Common myeloid progenitor, CD34-positive (primary cell): ENCODE measurements around the gene SIGLEC10.
"Not testable (repeated sequence)": the region's sequence is repeated elsewhere in the genome, so short reads cannot be mapped to it uniquely, and the experiment has no call there.

Experiments used
- CTCF ChIA-PET: fragments of 350-600 bp; sonication (Branson Sonifier 250); formaldehyde crosslinking; loops from one replicate; lab custom pipeline; 2021; ENCODE audit warnings: antibody characterized with exemption; lab: Charles Lee
- POLR2A ChIA-PET: fragments of 350-600 bp; sonication (Branson Sonifier 250); formaldehyde crosslinking; loops from one replicate; lab custom pipeline; 2021; ENCODE audit warnings: antibody characterized with exemption; lab: Charles Lee
- DNase-seq, 3 donors: peaks; one replicate each; pipeline versions ENCODE4 v3.0.0 to v3.0.0-alpha.2; 2013
- H3K27ac ChIP-seq, 2 experiments: 1 replicate in 1 of 2; 2 replicates in 1 of 2; pipeline ENCODE4 v1.7.0; 2013; ENCODE audit warnings: inconsistent platforms in 2 of 2, low read length in 2 of 2, mild to moderate bottlenecking in 2 of 2, low read depth in 1 of 2, moderate library complexity in 1 of 2; ENCODE audit not compliant: severe bottlenecking in 2 of 2, insufficient read depth in 1 of 2, poor library complexity in 1 of 2
- H3K27me3 ChIP-seq, 5 experiments: replicated peaks in 2 of 5; 1 replicate in 3 of 5; 2 replicates in 2 of 5; pipeline versions ENCODE4 v1.6.1 to v1.7.0; 2013; ENCODE audit warnings: low read length in 4 of 5, mild to moderate bottlenecking in 2 of 5, moderate library complexity in 2 of 5, inconsistent platforms in 1 of 5; ENCODE audit not compliant: insufficient read depth in 5 of 5, control insufficient read depth in 4 of 5
- H3K36me3 ChIP-seq, 4 experiments: 1 replicate in 2 of 4; 2 replicates in 2 of 4; pipeline versions ENCODE4 v1.6.1 to v1.7.0; 2013; ENCODE audit warnings: low read length in 3 of 4, control low read depth in 1 of 4, mild to moderate bottlenecking in 1 of 4; ENCODE audit not compliant: control insufficient read depth in 4 of 4, insufficient read depth in 4 of 4
- H3K4me1 ChIP-seq, 4 experiments: 1 replicate in 3 of 4; 2 replicates in 1 of 4; pipeline versions ENCODE4 v1.6.1 to v1.7.1; 2013; ENCODE audit warnings: low read length in 3 of 4, mild to moderate bottlenecking in 3 of 4, control low read depth in 1 of 4, inconsistent platforms in 1 of 4, moderate library complexity in 1 of 4; ENCODE audit not compliant: control insufficient read depth in 4 of 4, insufficient read depth in 4 of 4; ENCODE audit errors: control extremely low read depth in 1 of 4
- H3K4me3 ChIP-seq, 7 experiments: 1 replicate in 4 of 7; 2 replicates in 3 of 7; pipeline versions ENCODE4 v1.5.1 to v1.7.0; 2013; ENCODE audit warnings: mild to moderate bottlenecking in 7 of 7, low read length in 6 of 7, moderate library complexity in 6 of 7, inconsistent platforms in 2 of 7, low read depth in 2 of 7, control low read depth in 1 of 7; ENCODE audit not compliant: insufficient read depth in 4 of 7, control insufficient read depth in 1 of 7; ENCODE audit errors: extremely low read depth in 1 of 7
- H3K9me3 ChIP-seq, 5 experiments: 1 replicate in 4 of 5; 2 replicates in 1 of 5; pipeline versions ENCODE4 v1.6.1 to v1.7.1; 2013; ENCODE audit warnings: low read length in 4 of 5, mild to moderate bottlenecking in 2 of 5, inconsistent platforms in 1 of 5, low read depth in 1 of 5, moderate library complexity in 1 of 5; ENCODE audit not compliant: control insufficient read depth in 4 of 5, insufficient read depth in 2 of 5; ENCODE audit errors: control extremely low read depth in 1 of 5
- WGBS: methylation state at CpG from one replicate; pipeline ENCODE4 v1.1.5; 2013; ENCODE audit not compliant: insufficient coverage; 5-methylcytosine and 5-hydroxymethylcytosine counted together

SIGLEC10 gene

GRCh38 chr19:51421229-51422052, 4.0 kb upstream of the SIGLEC10 start:
- H3K4me1 ChIP-seq, result peaks cover 3 to 51% (median 39%) of the 10 kb centered on the region in 4 experiments
- POLR2A ChIA-PET, result interaction anchor here (1.0 kb wide), 1 partner anchor 19 kb away, joined by 7 read pairs; no protein-coding TSS in a partner anchor
- under 1% methylated on average over 27 of the region's 39 CpGs for WGBS
- CTCF ChIA-PET, result interaction anchor here (0.8 to 7.3 kb wide), 22 partner anchors 9 to 238 kb away, joined by 3 to 101 read pairs (median 4); partner anchors contain the start of genes CLDND2, NKG7 and VSIG10L
- peak overlapping the region in 3 of 7 experiments; percentile 33 to 48 (median 36) for H3K4me3 ChIP-seq
- no peaks in the 10 kb centered on the region for H3K9me3 ChIP-seq
- H3K27ac ChIP-seq, result no peak overlapping the region
- peaks cover 0 to 2% (median 0%) of the 10 kb centered on the region in 5 experiments for H3K27me3 ChIP-seq
- no peaks in the 10 kb centered on the region for H3K36me3 ChIP-seq
- DNase-seq, result peak in 2 of 3 donors; percentile 37 to 39

GRCh38 chr19:51420511-51420910, 3.1 kb upstream of the SIGLEC10 start:
- DNase-seq, POLR2A ChIA-PET, H3K9me3 ChIP-seq, H3K36me3 ChIP-seq, H3K4me3 ChIP-seq, H3K27me3 ChIP-seq, H3K27ac ChIP-seq: not testable (repeated sequence)
- CTCF ChIA-PET, result interaction anchor here (0.8 to 7.3 kb wide), 15 partner anchors 13 to 237 kb away, joined by 3 to 101 read pairs (median 4); partner anchors contain the start of genes CLDND2, NKG7 and VSIG10L
- 98% methylated on average over 8 of the region's 11 CpGs for WGBS
- peaks cover 3 to 58% (median 42%) of the 10 kb centered on the region in 4 experiments for H3K4me1 ChIP-seq

- ChIA-PET CTCF (interaction anchor here (1.0 to 7.3 kb wide), 11 partner anchors 9 to 243 kb away, joined by 3 to 101 read pairs (median 4); no protein-coding TSS in a partner anchor), POLR2A (no interaction called here)
- Histone ChIP-seq H3K36me3 (peaks cover 0 to 5% (median 4%) of the 10 kb centered on the region in 4 experiments), H3K4me1 (peaks cover 3 to 58% (median 42%) of the 10 kb centered on the region in 4 experiments), H3K4me3 (no peak overlapping the region), H3K27ac (no peak overlapping the region), H3K27me3 (peaks cover 0 to 2% (median 0%) of the 10 kb centered on the region in 5 experiments), H3K9me3 (no peaks in the 10 kb centered on the region)
- WGBS, result no CpG with 5 or more reads among the region's 2 CpGs
- DNase-seq, result no peak
These were observed 1.3 kb upstream of the SIGLEC10 start for GRCh38 chr19:51418707-51419106.

GRCh38 chr19:51417810-51418157, 342 bp upstream of the SIGLEC10 start:
- H3K4me3 ChIP-seq, result peak overlapping the region in 5 of 7 experiments; percentile 10 to 44 (median 39)
- peak overlapping the region in 1 of 2 experiments; percentile 49 for H3K27ac ChIP-seq
- DNase-seq, result peak in 2 of 3 donors; percentile 29 to 66
- no peaks in the 10 kb centered on the region for H3K9me3 ChIP-seq
- H3K4me1 ChIP-seq, result peaks cover 3 to 58% (median 42%) of the 10 kb centered on the region in 4 experiments
- CTCF ChIA-PET, result interaction anchor here (0.8 to 7.3 kb wide), 11 partner anchors 10 to 244 kb away, joined by 3 to 101 read pairs (median 6); no protein-coding TSS in a partner anchor
- POLR2A ChIA-PET, result interaction anchor here (0.8 kb wide), 1 partner anchor 43 kb away, joined by 3 read pairs; no protein-coding TSS in a partner anchor
- no peaks in the 10 kb centered on the region for H3K27me3 ChIP-seq
- WGBS, result no CpG with 5 or more reads among the region's 3 CpGs
- H3K36me3 ChIP-seq, result peaks cover 0 to 5% (median 4%) of the 10 kb centered on the region in 4 experiments

DNA sequence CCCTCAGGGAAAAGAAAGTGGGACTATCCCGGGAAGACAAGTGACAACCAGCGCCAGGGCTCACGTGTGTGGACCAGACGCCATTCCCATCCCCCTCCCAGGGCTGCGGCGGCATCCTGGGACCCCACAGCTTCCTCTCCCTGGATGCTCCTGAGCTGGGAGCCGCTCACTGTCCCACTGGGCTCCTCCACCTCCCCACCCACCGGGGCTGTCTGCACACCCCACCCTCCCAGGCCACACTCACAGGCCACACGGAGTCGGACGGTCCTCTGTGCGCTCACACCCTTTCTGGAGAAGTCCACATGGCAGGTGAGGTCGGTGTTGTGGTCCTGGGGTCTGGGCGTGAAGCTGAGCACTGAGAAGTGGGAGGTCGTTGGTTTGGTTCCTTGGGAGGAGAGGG, 1.0 kb downstream of the SIGLEC10 start:
- H3K36me3 ChIP-seq, DNase-seq, H3K9me3 ChIP-seq, H3K27me3 ChIP-seq, H3K27ac ChIP-seq, POLR2A ChIA-PET: not testable (repeated sequence)
- peaks cover 3 to 54% (median 36%) of the 10 kb centered on the region in 4 experiments for H3K4me1 ChIP-seq
- H3K4me3 ChIP-seq, result peak overlapping the region in 1 of 7 experiments; percentile 39
- 96% methylated on average over 3 of the region's 15 CpGs for WGBS
- CTCF ChIA-PET, result interaction anchor here (0.9 to 7.3 kb wide), 3 partner anchors 8 to 17 kb away, joined by 3 to 101 read pairs (median 16); no protein-coding TSS in a partner anchor

- DNase-seq, result no peak
- CTCF ChIA-PET, result interaction anchor here (0.9 to 7.3 kb wide), 3 partner anchors 15 to 242 kb away, joined by 3 to 101 read pairs (median 3); no protein-coding TSS in a partner anchor
- Histone ChIP-seq H3K27me3 (no peaks in the 10 kb centered on the region), H3K27ac (no peak overlapping the region), H3K4me3 (no peak overlapping the region), H3K9me3 (no peaks in the 10 kb centered on the region), H3K36me3 (peaks cover 4 to 5% (median 4%) of the 10 kb centered on the region in 4 experiments), H3K4me1 (peaks cover 3 to 43% (median 27%) of the 10 kb centered on the region in 4 experiments)
- POLR2A ChIA-PET, result interaction anchor here (0.6 kb wide), 1 partner anchor 25 kb away, joined by 3 read pairs; no protein-coding TSS in a partner anchor
- 100% methylated on average over 12 of the region's 12 CpGs for WGBS
These were observed 2.3 kb downstream of the SIGLEC10 start for GRCh38 chr19:51415187-51415586.
